C1 segment of cervical spinal cord (tissue), 14 donors: Measurements from ENCODE around the gene CPNE6.
A peak's percentile ranks its signal among the peaks of the same experiment; 100 is the strongest.

Experiments
- DNase-seq, 14 donors: peaks; one replicate each; lab custom pipeline; 2025; lab: John Stamatoyannopoulos, UW

CPNE6 gene

DNA sequence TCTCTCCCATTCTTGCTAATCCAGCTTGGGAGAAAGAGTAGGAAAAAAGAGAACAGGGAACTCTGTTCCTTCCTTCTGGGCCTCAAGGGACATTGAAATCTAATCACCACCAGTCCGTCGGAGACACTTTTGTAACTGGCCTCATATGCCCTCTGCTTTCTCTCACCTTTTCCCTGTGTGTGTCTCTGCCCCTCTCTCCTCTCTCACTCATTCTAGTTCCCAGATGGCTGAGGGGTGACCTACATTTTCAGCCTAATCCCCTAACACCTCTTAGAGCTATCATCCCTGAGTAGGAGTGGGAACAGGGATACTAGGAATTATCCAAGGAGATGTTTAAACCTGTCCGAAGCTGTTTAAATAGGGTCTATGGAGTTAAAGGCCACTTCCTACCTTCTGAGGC, 13.9 kb downstream of the CPNE6 start:
- no peak for DNase-seq

DNA sequence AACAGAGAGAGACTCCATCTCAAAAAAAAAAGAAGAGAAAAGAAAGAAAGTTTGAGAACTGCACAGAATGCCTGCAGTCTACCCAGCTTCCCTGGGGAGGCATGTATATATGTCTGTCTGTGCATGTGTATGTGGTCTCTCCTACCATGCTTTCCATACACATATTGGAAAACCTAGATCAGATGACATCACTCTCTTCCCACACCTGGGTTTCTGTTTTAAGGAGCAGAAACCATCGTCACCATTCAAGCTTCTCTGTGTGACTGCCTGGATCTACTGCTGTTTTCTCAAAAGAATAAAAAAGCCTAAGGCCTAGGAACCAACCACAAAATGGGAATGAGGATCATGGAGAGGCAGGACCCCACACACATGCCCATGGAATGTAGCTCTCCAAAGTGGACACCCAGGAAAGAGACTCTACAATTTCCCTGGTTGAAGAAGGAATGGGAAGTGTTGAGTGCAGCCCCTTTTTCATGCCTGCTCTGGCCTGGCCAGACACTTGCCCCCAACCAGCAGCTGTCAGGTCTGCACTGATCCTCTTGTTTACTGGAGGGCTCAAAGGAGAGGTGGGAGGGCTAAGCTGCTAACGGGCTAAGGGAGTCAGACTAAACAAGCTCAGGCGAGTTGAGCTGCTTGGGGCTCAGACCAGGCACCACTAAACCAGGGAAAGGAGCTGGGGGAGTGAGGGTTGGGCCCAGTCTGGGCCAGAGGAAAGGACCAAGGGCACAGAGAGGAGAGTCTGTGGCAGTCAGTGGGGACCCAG, 15.0 kb downstream of the CPNE6 start:
- no peak for DNase-seq

DNA sequence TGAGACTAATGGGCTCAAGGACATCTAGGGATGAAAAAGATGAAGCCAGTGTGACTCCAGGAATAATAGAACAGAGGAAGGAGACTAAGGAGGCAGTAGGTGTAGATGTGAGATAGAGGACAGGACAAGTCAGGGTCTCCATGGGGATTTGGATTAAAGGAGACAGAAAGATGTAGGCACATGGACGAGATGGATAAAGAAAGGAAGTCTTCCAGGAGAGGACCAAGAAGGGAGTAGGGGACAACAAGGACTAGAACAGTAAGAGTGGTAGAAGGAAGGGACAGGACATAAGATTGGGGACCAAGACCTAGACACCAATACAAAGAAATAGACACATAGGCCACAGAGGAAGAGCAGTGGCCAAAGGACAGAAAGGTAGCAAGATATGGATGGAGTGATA, 15.6 kb downstream of the CPNE6 start:
- DNase-seq: no peak

DNA sequence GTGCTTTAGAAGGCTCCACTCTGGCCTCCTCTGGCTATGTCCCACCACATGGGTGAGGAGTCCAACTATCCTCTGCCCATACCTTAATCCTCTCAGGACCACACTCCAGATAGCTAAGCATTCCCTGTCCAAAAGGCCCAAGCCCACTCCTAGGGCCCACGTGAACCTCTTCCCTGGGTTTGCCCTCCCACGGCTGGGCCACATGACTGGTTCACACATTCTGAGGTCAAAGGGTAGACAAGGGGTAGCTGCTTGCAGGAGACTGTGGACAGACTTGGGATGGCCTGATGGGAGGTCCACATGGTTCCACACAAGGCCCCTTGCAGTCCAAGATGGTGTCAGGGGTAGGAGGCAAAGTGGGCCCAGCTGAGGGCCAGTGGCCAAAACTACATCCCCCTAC, 16.7 kb downstream of the CPNE6 start:
- no peak for DNase-seq

DNA sequence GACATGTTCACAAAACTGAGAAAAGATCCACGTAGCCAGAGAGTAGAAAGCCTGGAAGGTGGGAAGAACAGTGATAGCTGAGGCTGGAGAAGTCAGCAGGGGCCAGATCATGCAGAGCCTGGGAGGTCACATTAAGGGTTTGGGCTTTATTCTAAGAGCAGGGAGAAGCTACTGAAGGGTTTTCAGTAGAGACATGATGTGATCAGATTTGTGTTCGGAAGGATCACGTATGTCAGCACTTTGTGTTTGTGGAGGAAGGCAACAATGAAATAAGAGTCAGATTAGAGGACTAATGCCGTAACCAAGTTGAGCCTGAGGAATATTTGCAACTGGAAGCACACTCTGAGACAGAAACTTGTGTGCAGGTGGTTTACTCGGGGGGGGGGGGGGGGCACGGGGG, 18.5 kb downstream of the CPNE6 start:
- no peak for DNase-seq

DNA sequence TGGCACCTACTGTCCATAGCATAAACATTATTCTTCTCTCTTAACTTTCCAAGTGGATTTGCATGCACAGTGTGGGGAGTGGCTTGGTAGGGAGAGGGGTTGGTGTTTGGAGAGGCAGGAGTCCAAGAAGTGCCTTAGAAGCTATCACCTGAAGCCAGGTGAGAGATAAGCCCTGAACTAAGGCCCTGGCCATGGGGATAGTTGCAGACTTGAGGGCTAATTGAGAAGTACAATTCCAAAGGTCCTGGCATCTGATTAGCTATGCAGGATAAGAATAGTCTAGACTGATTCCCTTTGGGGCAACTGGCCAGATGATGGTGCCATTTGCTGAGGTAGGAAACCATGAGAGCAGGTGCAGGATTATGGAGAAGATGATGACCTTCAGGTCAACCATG, 20.7 kb downstream of the CPNE6 start:
- DNase-seq: no peak

DNA sequence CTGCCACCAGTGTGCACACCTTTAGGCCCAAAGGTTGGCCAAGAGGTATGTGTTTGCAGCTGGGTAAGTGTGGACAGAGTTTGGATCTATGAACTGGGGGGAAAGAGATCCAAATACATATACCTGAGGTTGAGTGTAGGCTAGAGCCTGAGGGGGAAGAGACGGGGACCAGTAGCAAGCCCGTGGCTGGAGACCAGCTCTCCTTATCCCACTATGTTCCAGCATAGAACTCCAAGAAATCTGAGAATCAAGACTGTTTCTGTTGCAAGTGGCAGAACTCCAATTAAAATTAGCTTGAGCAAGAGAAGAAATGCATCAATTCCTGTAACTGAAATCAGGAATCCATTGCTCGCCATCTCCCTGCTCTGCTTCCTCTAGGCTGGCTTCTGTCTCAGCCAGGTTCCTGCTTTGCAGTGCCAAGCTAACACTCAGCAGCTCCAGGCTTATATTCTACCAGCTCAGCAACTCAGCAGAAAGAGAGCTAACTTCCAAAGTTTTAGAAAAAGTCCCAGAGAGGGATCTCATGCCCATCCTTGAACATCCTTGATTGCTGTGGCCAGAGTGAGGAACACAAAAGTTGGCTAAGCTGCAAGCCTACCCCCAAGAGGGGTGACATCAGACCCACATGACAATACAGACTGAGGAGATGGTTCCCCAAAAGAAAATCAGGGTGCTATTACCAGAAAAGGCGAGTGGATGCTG, 21.3 kb downstream of the CPNE6 start:
- DNase-seq: no peak

DNA sequence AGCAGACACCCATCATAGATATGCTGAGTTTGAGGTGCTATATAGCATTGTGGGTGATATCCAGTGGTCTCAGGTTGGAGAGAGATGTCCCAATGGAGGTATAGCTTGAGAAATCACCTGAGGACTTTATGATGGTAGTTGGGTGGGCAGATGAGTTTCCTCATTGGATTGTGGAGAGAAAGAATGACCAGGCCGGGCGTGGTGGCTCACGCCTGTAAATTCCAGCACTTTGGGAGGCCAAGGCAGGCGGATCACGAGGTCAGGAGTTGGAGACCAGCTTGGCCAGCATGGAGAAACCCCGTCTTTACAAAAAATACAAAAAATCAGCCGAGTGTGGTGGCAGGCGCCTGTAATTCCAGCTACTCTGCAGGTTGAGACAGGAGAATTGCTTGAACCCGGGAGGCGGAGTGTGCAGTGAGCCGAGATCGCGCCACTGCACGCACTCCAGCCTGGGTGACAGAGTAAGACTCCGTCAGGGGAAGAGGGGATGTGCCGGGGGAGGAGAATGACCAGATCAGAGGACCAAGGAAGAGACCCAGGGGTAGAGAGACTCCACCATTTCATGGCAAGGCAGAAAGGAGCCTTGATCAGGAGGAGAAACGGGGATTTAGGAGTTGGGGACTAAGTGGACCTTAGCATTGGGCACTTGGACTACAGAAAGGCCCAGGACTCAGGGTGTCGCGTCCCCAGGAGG, 22.0 kb downstream of the CPNE6 start:
- DNase-seq: no peak

DNA sequence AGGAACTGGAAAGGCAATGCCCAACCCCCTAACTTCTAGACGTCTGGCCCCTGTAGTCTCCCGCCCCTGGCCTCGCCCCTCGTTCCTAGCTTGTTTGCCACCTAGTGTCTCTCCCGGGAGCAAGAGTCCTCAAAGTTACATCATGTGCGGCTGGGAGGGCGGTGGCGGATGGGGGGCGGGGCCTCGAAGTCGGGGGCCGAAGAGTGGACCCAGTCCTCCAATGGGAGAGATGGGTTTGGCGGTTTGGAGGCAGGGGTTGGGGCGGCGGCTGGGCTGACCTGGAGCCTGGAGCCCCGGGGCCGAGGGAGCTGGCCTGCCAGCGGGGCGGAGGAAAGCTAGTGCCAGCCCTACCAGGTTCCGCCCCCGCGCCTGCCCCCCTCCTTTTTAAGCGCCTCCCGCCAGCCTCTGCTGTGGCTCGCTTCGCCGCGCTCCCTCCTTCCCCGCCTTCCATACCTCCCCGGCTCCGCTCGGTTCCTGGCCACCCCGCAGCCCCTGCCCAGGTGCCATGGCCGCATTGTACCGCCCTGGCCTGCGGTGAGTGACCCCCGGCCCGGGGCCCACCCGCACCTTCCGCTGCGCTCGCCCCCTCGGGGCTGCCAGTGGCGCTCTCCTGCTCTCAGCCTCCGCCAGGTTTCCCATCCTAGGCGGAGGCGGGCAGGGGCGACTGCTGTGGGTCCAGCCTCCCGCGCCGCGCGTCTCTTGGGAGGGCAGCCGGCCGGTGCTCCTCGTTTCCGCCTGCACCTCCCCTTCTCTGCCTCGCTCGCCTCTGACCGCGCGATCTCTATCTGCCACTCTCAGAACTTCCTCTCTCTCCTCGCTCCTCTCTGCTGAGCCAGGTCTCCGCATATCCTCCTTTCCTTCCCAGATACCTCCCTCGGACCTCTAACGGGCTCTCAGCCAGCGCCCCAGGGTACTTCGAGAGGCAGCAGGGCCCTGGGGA, 22.8 kb downstream of the CPNE6 start, which contains the start of gene PCK2:
TSS of gene PCK2 (plus strand) at position 411 of the 940 bp plus-strand sequence. CDS start at position 506, 95 bp downstream.
- DNase-seq: peak in 13 of 14 donors; percentile 48 to 85 (median 71)

DNA sequence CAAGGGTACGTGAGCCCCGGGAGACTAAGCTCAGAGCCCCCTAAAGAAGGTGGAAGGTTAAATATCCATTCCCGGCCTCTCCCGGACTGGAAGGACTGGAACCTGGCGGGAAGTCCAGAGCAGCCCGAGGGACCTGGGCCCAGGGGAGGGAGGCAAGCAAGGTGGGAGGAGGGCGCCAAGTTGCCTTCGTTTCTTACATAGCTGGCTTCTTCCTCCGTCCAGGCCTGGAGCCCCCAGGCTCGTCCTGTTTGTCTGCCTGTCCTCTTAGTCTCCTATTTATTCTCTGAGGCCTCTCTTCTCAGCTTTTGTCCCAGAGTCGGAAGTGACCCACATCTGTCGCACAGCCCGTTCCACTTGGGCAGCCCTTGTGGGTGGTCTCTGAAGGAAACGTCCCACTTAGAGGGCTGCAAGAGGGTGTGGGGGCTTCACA, 23.5 kb downstream of the CPNE6 start:
- DNase-seq: peak in 3 of 14 donors; percentile 30 to 52 (median 41)

DNA sequence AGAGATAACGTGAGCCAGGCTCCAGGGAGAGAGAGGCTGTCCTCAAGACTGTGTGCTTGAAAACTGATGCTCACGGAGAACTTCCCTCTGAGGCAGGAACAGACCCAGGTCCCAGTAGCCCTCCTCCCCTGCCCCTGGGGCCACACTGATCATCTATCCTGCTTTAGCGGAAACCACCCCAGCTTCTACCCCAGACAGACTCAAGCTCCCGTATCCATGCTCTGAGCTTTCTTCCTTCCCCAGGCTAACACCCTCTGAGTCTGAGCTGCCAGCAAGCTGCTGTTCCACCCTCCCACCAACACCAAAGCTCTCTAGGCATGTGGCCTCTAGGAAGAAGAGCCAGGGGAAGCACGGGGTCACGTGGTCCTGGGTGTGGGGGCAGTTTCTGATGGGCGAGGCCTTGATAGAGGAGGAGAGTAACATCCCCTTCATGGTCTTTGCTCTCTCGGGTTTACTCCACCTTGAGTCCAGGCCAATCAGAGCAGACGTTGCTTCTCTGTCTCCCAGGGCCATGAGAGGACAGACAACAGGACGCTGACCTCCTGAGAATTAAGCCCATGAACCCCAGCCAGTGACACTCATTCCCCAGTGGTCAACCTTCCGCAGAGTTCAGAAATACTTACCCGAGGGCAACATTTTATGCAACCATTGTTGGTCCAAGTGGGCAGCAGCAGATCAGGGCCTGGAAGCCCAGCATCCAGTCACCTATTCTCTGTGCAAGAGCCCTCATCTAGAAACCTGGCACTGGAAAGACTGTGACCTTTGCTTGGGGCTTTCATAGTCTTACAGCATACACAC, 24.1 kb downstream of the CPNE6 start:
- peak in 6 of 14 donors; percentile 14 to 47 (median 34) for DNase-seq

DNA sequence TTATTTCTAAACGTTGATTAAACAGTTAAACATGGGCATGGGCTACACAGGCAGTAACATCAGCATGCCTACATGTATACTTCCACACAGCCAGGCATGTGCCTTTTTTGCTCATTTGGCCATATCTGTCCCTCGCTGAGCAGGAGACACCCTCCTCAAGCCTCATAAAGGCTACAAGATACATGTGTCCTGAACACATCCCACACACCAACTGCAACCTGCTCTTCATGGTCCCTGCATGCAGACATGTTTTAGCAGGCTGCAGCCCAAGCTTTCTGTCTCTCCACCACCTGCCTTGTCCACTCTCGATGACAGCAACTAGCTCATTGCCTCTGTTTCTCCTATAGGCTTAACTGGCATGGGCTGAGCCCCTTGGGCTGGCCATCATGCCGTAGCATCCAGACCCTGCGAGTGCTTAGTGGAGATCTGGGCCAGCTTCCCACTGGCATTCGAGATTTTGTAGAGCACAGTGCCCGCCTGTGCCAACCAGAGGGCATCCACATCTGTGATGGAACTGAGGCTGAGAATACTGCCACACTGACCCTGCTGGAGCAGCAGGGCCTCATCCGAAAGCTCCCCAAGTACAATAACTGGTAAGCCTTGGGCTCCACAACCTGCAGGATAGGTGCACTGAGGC, 25.3 kb downstream of the CPNE6 start:
- no peak for DNase-seq

DNA sequence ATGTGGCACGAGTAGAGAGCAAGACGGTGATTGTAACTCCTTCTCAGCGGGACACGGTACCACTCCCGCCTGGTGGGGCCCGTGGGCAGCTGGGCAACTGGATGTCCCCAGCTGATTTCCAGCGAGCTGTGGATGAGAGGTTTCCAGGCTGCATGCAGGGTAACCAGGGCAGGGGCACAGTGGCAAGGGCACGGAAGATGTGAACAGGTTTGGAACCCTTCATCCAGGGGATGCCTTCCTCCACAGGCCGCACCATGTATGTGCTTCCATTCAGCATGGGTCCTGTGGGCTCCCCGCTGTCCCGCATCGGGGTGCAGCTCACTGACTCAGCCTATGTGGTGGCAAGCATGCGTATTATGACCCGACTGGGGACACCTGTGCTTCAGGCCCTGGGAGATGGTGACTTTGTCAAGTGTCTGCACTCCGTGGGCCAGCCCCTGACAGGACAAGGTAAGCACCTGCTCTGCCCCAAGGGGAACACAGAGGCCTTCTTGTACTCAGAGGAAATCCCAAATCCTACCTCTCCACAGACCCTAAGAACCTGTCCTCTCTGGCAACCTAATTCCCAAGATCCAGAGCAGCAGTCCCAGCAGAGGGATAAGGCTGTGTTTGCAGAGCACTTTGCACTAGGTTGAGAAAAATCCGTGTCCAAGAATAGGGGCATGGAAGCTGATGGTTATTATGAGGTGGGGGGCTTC, 27.0 kb downstream of the CPNE6 start:
- no peak for DNase-seq

DNA sequence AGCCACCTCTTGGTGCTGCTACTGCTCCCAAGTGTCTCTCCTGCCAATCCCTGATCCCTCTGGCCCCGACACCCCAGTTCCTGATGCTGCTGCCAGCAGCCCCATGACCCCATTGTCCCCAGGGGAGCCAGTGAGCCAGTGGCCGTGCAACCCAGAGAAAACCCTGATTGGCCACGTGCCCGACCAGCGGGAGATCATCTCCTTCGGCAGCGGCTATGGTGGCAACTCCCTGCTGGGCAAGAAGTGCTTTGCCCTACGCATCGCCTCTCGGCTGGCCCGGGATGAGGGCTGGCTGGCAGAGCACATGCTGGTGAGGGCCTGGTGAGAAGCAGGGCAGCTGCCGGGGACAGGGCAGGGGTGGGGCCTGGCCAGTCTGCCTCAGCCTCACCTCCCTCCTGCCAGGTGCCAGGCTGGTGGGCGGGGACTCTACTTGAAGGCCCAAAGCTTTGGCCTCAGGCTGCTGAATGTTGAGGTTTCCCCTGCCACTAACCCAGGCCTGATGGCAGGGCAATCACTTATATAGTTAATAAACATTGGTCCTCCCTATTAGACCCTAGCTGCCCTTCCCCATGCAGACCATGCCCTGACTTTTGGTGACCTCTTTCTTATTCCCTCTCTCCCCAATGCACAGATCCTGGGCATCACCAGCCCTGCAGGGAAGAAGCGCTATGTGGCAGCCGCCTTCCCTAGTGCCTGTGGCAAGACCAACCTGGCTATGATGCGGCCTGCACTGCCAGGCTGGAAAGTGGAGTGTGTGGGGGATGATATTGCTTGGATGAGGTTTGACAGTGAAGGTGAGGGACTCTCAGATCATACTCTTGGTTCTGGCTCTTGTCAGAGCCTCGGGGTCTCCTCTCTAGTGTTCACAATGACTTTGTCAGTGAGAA, 27.8 kb downstream of the CPNE6 start:
- peak in 6 of 14 donors; percentile 5 to 31 (median 16) for DNase-seq

DNA sequence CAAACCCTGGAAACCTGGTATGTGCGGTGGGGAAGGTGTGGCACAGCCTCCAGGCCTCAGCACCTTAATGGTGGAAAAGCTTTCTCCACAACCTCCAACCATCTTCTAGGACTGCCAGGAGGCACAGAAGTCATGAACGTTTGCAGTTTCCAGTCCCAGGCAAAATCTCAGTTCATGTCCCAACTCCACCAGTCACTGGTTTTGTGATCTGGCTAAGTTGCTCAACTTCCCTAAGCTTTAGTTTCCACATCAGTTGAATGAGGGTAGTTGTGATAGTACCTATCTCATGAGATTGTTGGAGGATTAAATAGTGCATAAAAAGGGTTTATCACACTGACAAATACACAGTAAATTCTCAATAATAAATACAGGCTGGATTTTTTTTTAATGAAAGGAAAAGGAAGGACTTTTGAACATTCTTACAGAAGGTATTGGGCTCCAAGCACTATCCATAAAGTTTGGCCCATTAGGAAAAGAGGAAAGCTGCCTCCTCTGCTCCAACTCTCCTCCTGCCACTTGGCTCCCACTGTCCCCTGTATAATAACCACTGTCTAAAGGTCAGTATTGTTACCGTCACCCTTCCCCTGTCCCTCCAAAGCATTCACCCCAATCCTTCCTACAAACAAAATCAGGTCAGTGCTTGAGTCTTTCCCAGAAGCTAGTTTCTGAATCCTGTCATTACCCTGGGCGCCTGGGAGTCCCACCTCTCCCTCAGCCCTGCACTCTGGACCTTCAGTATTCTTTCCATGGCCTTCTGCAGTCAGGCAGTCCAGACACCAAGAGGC, 29.0 kb downstream of the CPNE6 start:
- no peak for DNase-seq

DNA sequence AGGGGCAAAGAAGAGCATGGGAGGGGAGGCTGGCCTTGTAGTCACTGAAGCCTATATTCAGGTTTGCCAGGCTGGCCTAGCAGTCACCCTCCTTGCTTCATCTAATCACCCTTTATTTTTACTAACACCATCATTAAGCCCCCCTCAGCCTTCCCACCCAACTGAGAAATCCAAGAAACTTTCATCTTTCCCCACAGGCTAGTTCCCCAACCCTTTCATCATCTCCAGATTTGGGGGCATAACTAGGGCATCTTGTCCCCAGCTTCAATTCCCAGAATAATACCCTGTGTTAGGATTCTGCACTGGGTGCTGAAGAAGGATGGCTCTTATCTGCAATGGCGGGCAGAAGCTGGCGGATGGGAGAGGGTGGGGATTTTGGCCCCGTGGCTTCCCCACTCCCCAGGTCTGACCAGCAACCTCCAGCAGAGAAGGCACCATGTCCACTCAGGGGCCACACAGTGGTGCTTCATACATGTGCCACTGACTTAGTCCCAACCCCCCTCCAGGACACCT, 29.7 kb downstream of the CPNE6 start:
- DNase-seq: no peak

DNA sequence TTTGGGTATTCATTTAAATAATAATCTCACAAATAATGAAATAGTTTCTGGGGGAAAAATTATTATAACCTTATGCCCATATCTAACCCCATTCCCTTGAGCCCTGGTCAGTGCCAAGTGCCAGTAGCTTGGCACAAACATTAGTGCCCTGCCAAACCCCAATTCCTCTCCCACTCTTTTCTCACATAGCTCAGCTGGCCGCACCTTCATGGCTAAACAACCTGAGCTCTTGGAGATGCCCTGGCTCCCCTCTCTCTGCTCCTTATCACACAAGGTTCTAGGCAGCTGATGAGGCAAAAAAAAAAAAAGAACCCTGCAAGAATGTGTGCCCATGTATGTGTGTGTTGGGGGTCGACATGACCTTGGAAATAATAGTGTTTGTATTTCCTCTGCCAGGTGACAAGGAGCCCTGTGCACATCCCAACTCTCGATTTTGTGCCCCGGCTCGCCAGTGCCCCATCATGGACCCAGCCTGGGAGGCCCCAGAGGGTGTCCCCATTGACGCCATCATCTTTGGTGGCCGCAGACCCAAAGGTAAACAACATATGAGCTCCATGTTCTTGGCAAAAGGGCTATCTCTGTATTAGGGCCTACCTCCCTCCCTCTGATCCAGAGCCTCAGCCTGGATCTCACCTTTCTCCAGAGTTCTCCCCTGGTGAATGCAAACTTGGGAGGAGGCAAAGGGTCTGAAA, 31.1 kb downstream of the CPNE6 start:
- no peak for DNase-seq
